ENCODE measurements around the gene GATAD1. TPM values are rescaled to one million over a fixed set of nuclear protein-coding genes. Genes with fewer than 3 reads are reported as not detected.
"Not testable (repeated sequence)": the region's sequence is repeated elsewhere in the genome, so short reads cannot be mapped to it uniquely, and the experiment has no call there.

GATAD1 gene
- total and polyA plus RNA-seq, 4 experiments from 2014 or later, result 5.1 to 34.8 (median 19.9) TPM

GRCh38 chr7:92436612-92437445 is 10.5 kb upstream of the GATAD1 start:
- Histone ChIP-seq H3K4me1 (ENCODE audit: insufficient read depth, low read length) (no peaks in the 10 kb centered on the region), H3K27me3 (ENCODE audit: insufficient read depth, low read length) (no peaks in the 10 kb centered on the region), H3K9me3 (ENCODE audit: control insufficient read depth in 1 of 2, low read length in 2 of 2) (no peaks in the 10 kb centered on the region), H3K4me3 (ENCODE audit: low read length in 2 of 2) (no peak overlapping the region), H3K27ac (ENCODE audit: low read depth, low read length) (no peak overlapping the region), H3K36me3 (ENCODE audit: insufficient read depth, low read length) (no peaks in the 10 kb centered on the region)
- ChIA-PET POLR2A (ENCODE audit: partially characterized antibody) (no interaction called here), CTCF (ENCODE audit: partially characterized antibody) (interaction anchor here (0.6 to 2.1 kb wide), 4 partner anchors 11 to 237 kb away, joined by 3 to 8 read pairs (median 5); partner anchors contain the start of gene GATAD1)
- no peaks in the 10 kb centered on the region for H3K9me3 Mint-ChIP-seq
- H3K4me1 Mint-ChIP-seq, result no peaks in the 10 kb centered on the region
- no peak overlapping the region for H3K27ac Mint-ChIP-seq
- intact Hi-C loops (cut with micrococcal nuclease), result no loop called here
- no peak for DNase-seq
- H3K36me3 Mint-ChIP-seq, result no peaks in the 10 kb centered on the region
- H3K4me3 Mint-ChIP-seq, result peak overlapping the region in 1 of 8 donors; percentile 38
- H3K27me3 Mint-ChIP-seq, result peaks cover 0 to 4% of the 10 kb centered on the region in 2 donors

DNA sequence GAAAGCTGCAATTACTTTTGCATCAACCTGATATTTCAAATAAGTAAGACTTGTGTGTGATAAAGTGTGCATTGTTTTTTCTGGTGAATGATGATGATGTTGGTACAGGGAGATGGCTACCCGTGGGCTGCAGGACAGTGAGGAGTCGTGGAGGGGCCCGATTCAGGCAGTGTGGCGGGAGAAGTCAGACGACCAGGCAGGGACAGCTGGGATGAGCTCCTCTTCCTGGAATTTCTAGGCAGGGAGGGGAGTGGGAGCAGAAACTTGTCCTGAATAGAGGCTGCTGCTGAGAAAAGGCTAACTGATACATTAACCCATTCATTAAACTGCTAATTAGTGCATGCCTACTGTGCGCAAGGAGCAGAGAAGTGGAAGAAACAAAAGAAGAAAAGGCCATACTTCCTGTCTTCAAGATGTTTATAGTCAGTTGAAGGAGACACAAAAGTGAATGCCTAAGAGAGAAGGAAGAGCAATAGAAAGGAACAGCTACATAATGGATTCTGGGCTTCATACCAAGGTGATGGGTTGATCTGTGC is 9.3 kb upstream of the GATAD1 start:
- Histone ChIP-seq H3K4me1 (ENCODE audit: insufficient read depth, low read length) (no peaks in the 10 kb centered on the region), H3K27ac (ENCODE audit: low read depth, low read length) (no peak overlapping the region), H3K9me3 (ENCODE audit: control insufficient read depth in 1 of 2, low read length in 2 of 2) (no peaks in the 10 kb centered on the region), H3K27me3 (ENCODE audit: insufficient read depth, low read length) (no peaks in the 10 kb centered on the region), H3K4me3 (ENCODE audit: low read length in 2 of 2) (no peak overlapping the region), H3K36me3 (ENCODE audit: insufficient read depth, low read length) (no peaks in the 10 kb centered on the region)
- H3K9me3 Mint-ChIP-seq, result no peaks in the 10 kb centered on the region
- POLR2A ChIA-PET (ENCODE audit: partially characterized antibody), result no interaction called here
- DNase-seq, result no peak
- no peaks in the 10 kb centered on the region for H3K4me1 Mint-ChIP-seq
- H3K27ac Mint-ChIP-seq, result no peak overlapping the region
- H3K4me3 Mint-ChIP-seq, result no peak overlapping the region
- CTCF ChIA-PET (ENCODE audit: partially characterized antibody), result interaction anchor here (0.6 to 2.1 kb wide), 7 partner anchors 8 to 238 kb away, joined by 3 to 8 read pairs (median 4); partner anchors contain the start of gene GATAD1
- intact Hi-C loops (cut with micrococcal nuclease), result no loop called here
- no peaks in the 10 kb centered on the region for H3K36me3 Mint-ChIP-seq
- peaks cover 0 to 4% of the 10 kb centered on the region in 2 donors for H3K27me3 Mint-ChIP-seq

GRCh38 chr7:92442720-92443119 is 4.6 kb upstream of the GATAD1 start:
- Mint-ChIP-seq H3K4me1 (peaks cover 2 to 12% (median 6%) of the 10 kb centered on the region in 4 donors), H3K27ac (peak overlapping the region in 3 of 7 donors; percentile 5 to 72 (median 16))
- H3K27ac ChIP-seq (ENCODE audit: low read depth, low read length); H3K9me3 Mint-ChIP-seq; H3K4me3 Mint-ChIP-seq; CTCF ChIA-PET (ENCODE audit: partially characterized antibody); H3K36me3 Mint-ChIP-seq; H3K36me3 ChIP-seq (ENCODE audit: insufficient read depth, low read length); H3K27me3 Mint-ChIP-seq; POLR2A ChIA-PET (ENCODE audit: partially characterized antibody); H3K27me3 ChIP-seq (ENCODE audit: insufficient read depth, low read length); H3K4me3 ChIP-seq (ENCODE audit: low read length in 2 of 2); H3K4me1 ChIP-seq (ENCODE audit: insufficient read depth, low read length); H3K9me3 ChIP-seq (ENCODE audit: control insufficient read depth in 1 of 2, low read length in 2 of 2); DNase-seq: not testable (repeated sequence)
- intact Hi-C loops (cut with micrococcal nuclease), result loop anchor here (10.0 kb wide), 1 partner anchor 1358 kb away; no protein-coding TSS in a partner anchor

DNA sequence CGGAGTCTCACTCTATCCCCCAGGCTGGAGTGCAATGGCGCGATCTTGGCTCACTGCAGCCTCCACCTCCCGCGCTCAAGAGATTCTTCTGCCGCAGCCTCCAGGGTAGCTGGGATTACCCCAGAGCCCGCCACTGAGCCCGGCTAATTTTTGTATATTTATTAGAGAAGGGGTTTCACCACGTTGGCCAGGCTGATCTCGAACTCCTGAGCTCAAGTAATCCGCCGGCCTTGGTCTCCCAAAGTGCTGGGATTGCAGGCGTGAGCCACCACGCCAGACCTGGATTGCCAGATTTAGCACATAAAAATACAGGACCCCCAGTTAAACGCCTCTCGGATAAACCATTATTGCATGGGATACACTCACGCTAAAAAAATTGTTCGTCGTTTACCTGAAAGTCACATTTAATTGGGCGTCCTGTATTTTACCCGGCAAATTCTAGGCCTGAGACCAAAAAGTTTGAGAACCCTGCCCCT is 375 bp upstream of the GATAD1 start:
- peaks cover 16% of the 10 kb centered on the region for H3K4me1 ChIP-seq (ENCODE audit: insufficient read depth, low read length)
- H3K4me1 Mint-ChIP-seq, result peaks cover 7 to 24% (median 13%) of the 10 kb centered on the region in 4 donors
- peaks cover 6 to 15% of the 10 kb centered on the region in 2 donors for H3K36me3 Mint-ChIP-seq

GRCh38 chr7:92448205-92448747 is 994 bp downstream of the GATAD1 start:
- no peaks in the 10 kb centered on the region for H3K9me3 Mint-ChIP-seq
- Histone ChIP-seq H3K36me3 (ENCODE audit: insufficient read depth, low read length) (no peaks in the 10 kb centered on the region), H3K9me3 (ENCODE audit: control insufficient read depth in 1 of 2, low read length in 2 of 2) (no peaks in the 10 kb centered on the region), H3K4me1 (ENCODE audit: insufficient read depth, low read length) (peaks cover 16% of the 10 kb centered on the region), H3K27me3 (ENCODE audit: insufficient read depth, low read length) (no peaks in the 10 kb centered on the region), H3K27ac (ENCODE audit: low read depth, low read length) (peak overlapping the region; percentile 97), H3K4me3 (ENCODE audit: low read length in 2 of 2) (peak overlapping the region; percentile 68 to 74)
- peak; percentile 72 to 78 (median 76) for DNase-seq
- ChIA-PET POLR2A (ENCODE audit: partially characterized antibody) (interaction anchor here (0.6 to 4.6 kb wide), 16 partner anchors 10 to 784 kb away, joined by 3 to 63 read pairs (median 7); partner anchors contain the start of genes AKAP9, ANKIB1, CYP51A1 and FAM133B), CTCF (ENCODE audit: partially characterized antibody) (interaction anchor here (0.8 to 6.0 kb wide), 20 partner anchors 10 to 798 kb away, joined by 3 to 123 read pairs (median 6); partner anchors contain the start of genes ANKIB1, KRIT1, PEX1 and RBM48)
- intact Hi-C loops (cut with micrococcal nuclease), result loop anchor here (1.0 to 10.0 kb wide), 8 partner anchors 142 to 1363 kb away; partner anchors contain the start of genes AKAP9, CYP51A1, FAM133B and MTERF1
- peaks cover 7 to 24% (median 13%) of the 10 kb centered on the region in 4 donors for H3K4me1 Mint-ChIP-seq
- no peaks in the 10 kb centered on the region for H3K27me3 Mint-ChIP-seq
- peaks cover 9 to 23% of the 10 kb centered on the region in 2 donors for H3K36me3 Mint-ChIP-seq
- H3K27ac Mint-ChIP-seq, result peak overlapping the region; percentile 98 to 99 (median 98)
- H3K4me3 Mint-ChIP-seq, result peak overlapping the region; percentile 92 to 98 (median 94)

More for the DNA sequence above, 375 bp upstream of the GATAD1 start:
- intact Hi-C loops (cut with micrococcal nuclease), result loop anchor here (1.0 to 10.0 kb wide), 6 partner anchors 23 to 1362 kb away; partner anchors contain the start of genes LRRD1, PEX1 and RBM48
- H3K9me3 Mint-ChIP-seq, result no peaks in the 10 kb centered on the region
- ChIA-PET CTCF (ENCODE audit: partially characterized antibody) (interaction anchor here (0.7 to 6.0 kb wide), 26 partner anchors 9 to 781 kb away, joined by 3 to 123 read pairs (median 4); partner anchors contain the start of genes ANKIB1, KRIT1, LRRD1 and MTERF1), POLR2A (ENCODE audit: partially characterized antibody) (interaction anchor here (1.0 to 4.6 kb wide), 13 partner anchors 18 to 785 kb away, joined by 4 to 63 read pairs (median 9); partner anchors contain the start of genes ANKIB1, CDK6, CYP51A1 and FAM133B)
- Histone ChIP-seq H3K36me3 (ENCODE audit: insufficient read depth, low read length) (no peaks in the 10 kb centered on the region), H3K4me3 (ENCODE audit: low read length in 2 of 2) (peak overlapping the region; percentile 68 to 73), H3K27me3 (ENCODE audit: insufficient read depth, low read length) (no peaks in the 10 kb centered on the region), H3K27ac (ENCODE audit: low read depth, low read length) (peak overlapping the region; percentile 97), H3K9me3 (ENCODE audit: control insufficient read depth in 1 of 2, low read length in 2 of 2) (no peaks in the 10 kb centered on the region)
- peak overlapping the region; percentile 93 to 98 (median 95) for H3K27ac Mint-ChIP-seq
- no peak for DNase-seq
- no peaks in the 10 kb centered on the region for H3K27me3 Mint-ChIP-seq
- H3K4me3 Mint-ChIP-seq, result peak overlapping the region; percentile 85 to 95 (median 89)

- CTCF ChIA-PET (ENCODE audit: partially characterized antibody), result interaction anchor here (1.8 to 2.4 kb wide), 2 partner anchors 10 to 26 kb away, joined by 5 to 8 read pairs; no protein-coding TSS in a partner anchor
- Mint-ChIP-seq H3K4me3 (no peak overlapping the region), H3K27ac (no peak overlapping the region), H3K36me3 (peaks cover 18 to 53% of the 10 kb centered on the region in 2 donors), H3K27me3 (no peaks in the 10 kb centered on the region), H3K4me1 (peaks cover 2 to 16% (median 10%) of the 10 kb centered on the region in 4 donors), H3K9me3 (no peaks in the 10 kb centered on the region)
- H3K4me3 ChIP-seq (ENCODE audit: low read length in 2 of 2), result no peak overlapping the region
- H3K4me1 ChIP-seq (ENCODE audit: insufficient read depth, low read length), result peaks cover 13% of the 10 kb centered on the region
- H3K27me3 ChIP-seq (ENCODE audit: insufficient read depth, low read length), result no peaks in the 10 kb centered on the region
- POLR2A ChIA-PET (ENCODE audit: partially characterized antibody), result no interaction called here
- no peak for DNase-seq
- H3K9me3 ChIP-seq (ENCODE audit: control insufficient read depth in 1 of 2, low read length in 2 of 2), result no peaks in the 10 kb centered on the region
- intact Hi-C loops (cut with micrococcal nuclease), result no loop called here
- peaks cover 10% of the 10 kb centered on the region for H3K36me3 ChIP-seq (ENCODE audit: insufficient read depth, low read length)
- no peak overlapping the region for H3K27ac ChIP-seq (ENCODE audit: low read depth, low read length)
These were observed 4.4 kb downstream of the GATAD1 start for GRCh38 chr7:92451645-92452044.
